Measurements from ENCODE around the gene NFIX. TPM values are rescaled to one million over a fixed set of nuclear protein-coding genes. Genes with fewer than 3 reads are reported as not detected.

Gene NFIX
- total and polyA plus RNA-seq, 2 of the 13 experiments (the other 11 are each of a cell fraction or from before 2014, with no cell fraction given), result 3.4 to 5.4 TPM

- TF ChIP-seq ZBED4 (CRISPR knock-in tag; IDR thresholded peaks at IDR 0.05; ENCODE audit: borderline replicate concordance) (no peak), ZNF256 (CRISPR knock-in tag; conservative IDR thresholded peaks at IDR 0.05) (no peak), DDIT3 (CRISPR knock-in tag; IDR thresholded peaks at IDR 0.05) (no peak)
Observed at GRCh38 chr19:12991296-12991695, 4.0 kb upstream of the NFIX start (continued).

- CTCF ChIA-PET (ENCODE audit: low intra/inter-chr PET ratio, low total read pairs), result no interaction called here
- Histone ChIP-seq H3K27ac (ENCODE audit: extremely low read length, insufficient read depth, low read length) (no peak overlapping the region), H3K9me3 (ENCODE audit: low read length) (no peaks in the 10 kb centered on the region), H3K4me3 (replicated peaks in 1 of 3; ENCODE audit: insufficient read depth in 1 of 3, low read depth in 2 of 3, low read length in 3 of 3) (no peak overlapping the region), H3K4me1 (ENCODE audit: insufficient read depth, low read length) (peaks cover 33% of the 10 kb centered on the region), H4K20me1 (ENCODE audit: insufficient read depth, low read length) (peaks cover 3% of the 10 kb centered on the region; the same call in 1 of the 2 replicates), H3K27me3 (ENCODE audit: control insufficient read depth in 1 of 2, insufficient read depth in 2 of 2, low read length in 2 of 2) (no peaks in the 10 kb centered on the region), H2AFZ (ENCODE audit: low read length) (no peak overlapping the region), H3K36me3 (replicated peaks in 1 of 2; ENCODE audit: control insufficient read depth in 1 of 2, insufficient read depth in 2 of 2, low read length in 2 of 2) (no peaks in the 10 kb centered on the region), H3K4me2 (ENCODE audit: low read depth, low read length) (no peak overlapping the region), H3K9ac (ENCODE audit: insufficient read depth, low read depth, low read length) (no peak overlapping the region), H3K79me2 (ENCODE audit: insufficient read depth, low read length) (peaks cover 12% of the 10 kb centered on the region)
- BruUV-seq (replicated peaks), result no TSS peak
- TF ChIP-seq ZBTB46 (CRISPR knock-in tag; IDR thresholded peaks at IDR 0.05; ENCODE audit: borderline replicate concordance), result no peak
- POLR2A ChIA-PET, result interaction anchor here (1.3 kb wide), 1 partner anchor 61 kb away, joined by 3 read pairs; no protein-coding TSS in a partner anchor
- in situ Hi-C loops (cut with HindIII; ENCODE audit: extremely low pct_ligation_motif_present, low pct_unique_long_range_greater_than_20kb), result no loop called here
- 89% methylated on average over 11 of the region's 11 CpGs for WGBS (ENCODE audit: low lambda C conversion rate)
- intact Hi-C loops (cut with micrococcal nuclease; ENCODE audit: unreplicated experiment), result no loop called here
- FAIRE-seq, result no peak
- no peak for DNase-seq (ENCODE audit: low spot score)
- ATAC-seq, result no peak
Observed at GRCh38 chr19:12992729-12993128, 2.5 kb upstream of the NFIX start.
